Measurements from ENCODE around the gene CLSTN1. TPM values are rescaled to one million over a fixed set of nuclear protein-coding genes. Genes with fewer than 3 reads are reported as not detected.
A peak's percentile ranks its signal among the peaks of the same experiment; 100 is the strongest.

Gene CLSTN1
- total RNA-seq, 1 experiment from 2014 or later, result 99.3 TPM

GRCh38 chr1:9731561-9731960 lies 92.2 kb downstream of the CLSTN1 start:
- H3K27ac Mint-ChIP-seq (ENCODE audit: unreplicated experiment), result no peak overlapping the region

GRCh38 chr1:9731051-9731537 lies 92.7 kb downstream of the CLSTN1 start:
- no peak for DNase-seq
- TF ChIP-seq CTCF (IDR thresholded peaks at IDR 0.05; ENCODE audit: unreplicated experiment), result no peak
- Mint-ChIP-seq H3K27me3 (ENCODE audit: unreplicated experiment) (no peaks in the 10 kb centered on the region), H3K27ac (ENCODE audit: unreplicated experiment) (no peak overlapping the region), H3K4me1 (ENCODE audit: low read depth, unreplicated experiment) (no peaks in the 10 kb centered on the region), H3K4me3 (ENCODE audit: low read depth, unreplicated experiment) (no peak overlapping the region), H3K36me3 (ENCODE audit: insufficient read depth, unreplicated experiment) (peaks cover 21% of the 10 kb centered on the region), H3K9me3 (ENCODE audit: low read depth, unreplicated experiment) (no peaks in the 10 kb centered on the region)
- intact Hi-C loops (cut with micrococcal nuclease; ENCODE audit: unreplicated experiment), result no loop called here
- CTCF ChIA-PET, result no interaction called here
- no TSS peak for BruUV-seq (replicated peaks)

More at GRCh38 chr1:9731561-9731960, 92.2 kb downstream of the CLSTN1 start:
- DNase-seq, result no peak
- intact Hi-C loops (cut with micrococcal nuclease; ENCODE audit: unreplicated experiment), result no loop called here
- peaks cover 21% of the 10 kb centered on the region for H3K36me3 Mint-ChIP-seq (ENCODE audit: insufficient read depth, unreplicated experiment)
- CTCF ChIA-PET, result no interaction called here
- no peak for TF ChIP-seq CTCF (IDR thresholded peaks at IDR 0.05; ENCODE audit: unreplicated experiment)
- H3K4me3 Mint-ChIP-seq (ENCODE audit: low read depth, unreplicated experiment), result no peak overlapping the region
- H3K27me3 Mint-ChIP-seq (ENCODE audit: unreplicated experiment), result no peaks in the 10 kb centered on the region
- no TSS peak for BruUV-seq (replicated peaks)
- H3K4me1 Mint-ChIP-seq (ENCODE audit: low read depth, unreplicated experiment), result no peaks in the 10 kb centered on the region
- no peaks in the 10 kb centered on the region for H3K9me3 Mint-ChIP-seq (ENCODE audit: low read depth, unreplicated experiment)

GRCh38 chr1:9730096-9730901 lies 93.5 kb downstream of the CLSTN1 start:
- DNase-seq, result no peak
- Mint-ChIP-seq H3K9me3 (ENCODE audit: low read depth, unreplicated experiment) (no peaks in the 10 kb centered on the region), H3K4me1 (ENCODE audit: low read depth, unreplicated experiment) (no peaks in the 10 kb centered on the region), H3K36me3 (ENCODE audit: insufficient read depth, unreplicated experiment) (peaks cover 21% of the 10 kb centered on the region), H3K27me3 (ENCODE audit: unreplicated experiment) (no peaks in the 10 kb centered on the region), H3K4me3 (ENCODE audit: low read depth, unreplicated experiment) (no peak overlapping the region), H3K27ac (ENCODE audit: unreplicated experiment) (no peak overlapping the region)
- CTCF ChIA-PET, result no interaction called here
- intact Hi-C loops (cut with micrococcal nuclease; ENCODE audit: unreplicated experiment), result no loop called here
- TSS peak; percentile 57 for BruUV-seq (replicated peaks)
- no peak for TF ChIP-seq CTCF (IDR thresholded peaks at IDR 0.05; ENCODE audit: unreplicated experiment)

GRCh38 chr1:9729523-9729922 lies 94.2 kb downstream of the CLSTN1 start:
- Mint-ChIP-seq H3K27me3 (ENCODE audit: unreplicated experiment) (no peaks in the 10 kb centered on the region), H3K9me3 (ENCODE audit: low read depth, unreplicated experiment) (no peaks in the 10 kb centered on the region), H3K27ac (ENCODE audit: unreplicated experiment) (no peak overlapping the region), H3K36me3 (ENCODE audit: insufficient read depth, unreplicated experiment) (peaks cover 21% of the 10 kb centered on the region), H3K4me1 (ENCODE audit: low read depth, unreplicated experiment) (no peaks in the 10 kb centered on the region), H3K4me3 (ENCODE audit: low read depth, unreplicated experiment) (no peak overlapping the region)
- DNase-seq, result no peak
- intact Hi-C loops (cut with micrococcal nuclease; ENCODE audit: unreplicated experiment), result loop anchor here (10.0 kb wide), 1 partner anchor 135 kb away; no protein-coding TSS in a partner anchor
- CTCF ChIA-PET, result interaction anchor here (0.7 kb wide), 1 partner anchor 10 kb away, joined by 3 read pairs; no protein-coding TSS in a partner anchor
- no TSS peak for BruUV-seq (replicated peaks)
- no peak for TF ChIP-seq CTCF (IDR thresholded peaks at IDR 0.05; ENCODE audit: unreplicated experiment)

Measured in Calu3 (cell line).